OCI-LY1 (cell line): ENCODE data around the gene ERMAP.

Experiments
- CTCF ChIP-seq: fragments of 200-600 bp; sonication (generic), shearing (Covaris generic); IDR thresholded peaks from 2 replicates; pipeline ENCODE4 v1.5.1; 2017; ENCODE audit warnings: mild to moderate bottlenecking, antibody characterized with exemption, low read length, moderate library complexity, mixed read lengths
- EZH2 ChIP-seq: fragments of 200-600 bp; sonication (generic), shearing (Covaris generic); IDR thresholded peaks from 2 replicates; pipeline ENCODE4 v1.8.0; 2017; ENCODE audit warnings: borderline replicate concordance, mixed run types, mild to moderate bottlenecking, antibody characterized with exemption, low read length, moderate library complexity, mixed read lengths

- TF ChIP-seq CTCF (no peak), EZH2 (no peak)
Measured at GRCh38 chr1:42779725-42780124, 37.2 kb upstream of the ERMAP start.
